ENCODE data around the gene NDUFAF5.

NDUFAF5 gene

GRCh38 chr20:13791540-13792459, 7.0 kb downstream of the NDUFAF5 start:
- no peak for DNase-seq (ENCODE audit: low spot score)
- H3K27ac ChIP-seq = no peak overlapping the region
- no peak overlapping the region for H3K4me3 ChIP-seq
- no peak for TF ChIP-seq CTCF (IDR thresholded peaks at IDR 0.05)

GRCh38 chr20:13793001-13793400, 8.2 kb downstream of the NDUFAF5 start:
- Histone ChIP-seq H3K4me3 (no peak overlapping the region), H3K27ac (no peak overlapping the region)
- TF ChIP-seq CTCF (IDR thresholded peaks at IDR 0.05) = no peak
- no peak for DNase-seq (ENCODE audit: low spot score)

- no peak for TF ChIP-seq CTCF (IDR thresholded peaks at IDR 0.05)
- Histone ChIP-seq H3K4me3 (no peak overlapping the region), H3K27ac (no peak overlapping the region)
- no peak for DNase-seq (ENCODE audit: low spot score)
These were observed 9.8 kb downstream of the NDUFAF5 start for GRCh38 chr20:13794667-13795066.

- H3K4me3 ChIP-seq = no peak overlapping the region
- no peak overlapping the region for H3K27ac ChIP-seq
- TF ChIP-seq CTCF (IDR thresholded peaks at IDR 0.05) = no peak
- DNase-seq (ENCODE audit: low spot score) = no peak
These were observed 14.2 kb downstream of the NDUFAF5 start for GRCh38 chr20:13799040-13799439.

GRCh38 chr20:13799974-13800373, 15.1 kb downstream of the NDUFAF5 start:
- no peak for TF ChIP-seq CTCF (IDR thresholded peaks at IDR 0.05)
- Histone ChIP-seq H3K4me3 (no peak overlapping the region), H3K27ac (no peak overlapping the region)
- DNase-seq (ENCODE audit: low spot score) = no peak

GRCh38 chr20:13800728-13801134, 15.9 kb downstream of the NDUFAF5 start:
- DNase-seq (ENCODE audit: low spot score) = peak; percentile 76
- Histone ChIP-seq H3K27ac (no peak overlapping the region), H3K4me3 (no peak overlapping the region)
- TF ChIP-seq CTCF (IDR thresholded peaks at IDR 0.05) = no peak

GRCh38 chr20:13809373-13809772, 24.5 kb downstream of the NDUFAF5 start:
- H3K27ac ChIP-seq = no peak overlapping the region
- no peak for DNase-seq (ENCODE audit: low spot score)
- no peak overlapping the region for H3K4me3 ChIP-seq
- no peak for TF ChIP-seq CTCF (IDR thresholded peaks at IDR 0.05)

Data from coronary artery (tissue), 2 donors.